Trophoblast cell (in vitro differentiated cells and primary cell): ENCODE data around the gene ATAD3A.
"Not testable (repeated sequence)": the region's sequence is repeated elsewhere in the genome, so short reads cannot be mapped to it uniquely, and the experiment has no call there.

Experiments used
- DNase-seq, 2 donors: peaks; one replicate each; pipeline ENCODE4 v3.0.0-alpha.2; 2016
- H2AFZ ChIP-seq: 2 replicates; pipeline ENCODE4 v1.6.1; 2013; ENCODE audit warnings: low read length, moderate library complexity, mild to moderate bottlenecking; ENCODE audit not compliant: insufficient read depth, poor library complexity
- H2AK5ac ChIP-seq: 2 replicates; pipeline ENCODE4 v1.6.1; 2013; ENCODE audit warnings: mild to moderate bottlenecking, low read length
- H2BK120ac ChIP-seq: 2 replicates; pipeline ENCODE4 v1.6.1; 2013; ENCODE audit warnings: low read length, mild to moderate bottlenecking, moderate library complexity; ENCODE audit not compliant: insufficient read depth, poor library complexity
- H2BK12ac ChIP-seq: 2 replicates; pipeline ENCODE4 v1.6.1; 2013; ENCODE audit warnings: mild to moderate bottlenecking, low read length, moderate library complexity
- H2BK5ac ChIP-seq: 2 replicates; pipeline ENCODE4 v1.6.1; 2013; ENCODE audit warnings: low read length, low read depth, moderate library complexity, mild to moderate bottlenecking; ENCODE audit not compliant: poor library complexity
- H3K14ac ChIP-seq: 2 replicates; pipeline ENCODE4 v1.6.1; 2013; ENCODE audit warnings: mild to moderate bottlenecking, low read length
- H3K18ac ChIP-seq: 2 replicates; pipeline ENCODE4 v1.6.1; 2013; ENCODE audit warnings: mild to moderate bottlenecking, low read length
- H3K23ac ChIP-seq: 2 replicates; pipeline ENCODE4 v1.6.1; 2013; ENCODE audit warnings: low read length
- H3K27ac ChIP-seq: 2 replicates; pipeline ENCODE4 v1.5.1; 2013; ENCODE audit warnings: low read depth, mild to moderate bottlenecking, inconsistent platforms, low read length, moderate library complexity
- H3K27me3 ChIP-seq: 2 replicates; pipeline ENCODE4 v1.6.1; 2013; ENCODE audit warnings: inconsistent platforms, mild to moderate bottlenecking, low read length, moderate library complexity; ENCODE audit not compliant: insufficient read depth
- H3K36me3 ChIP-seq, 2 experiments: 1 replicate in 1 of 2; 2 replicates in 1 of 2; pipeline ENCODE4 v1.6.1; 2013; ENCODE audit warnings: low read length in 2 of 2, mild to moderate bottlenecking in 2 of 2, moderate library complexity in 1 of 2; ENCODE audit not compliant: insufficient read depth in 2 of 2, control insufficient read depth in 1 of 2
- H3K4ac ChIP-seq: 2 replicates; pipeline ENCODE4 v1.6.1; 2013; ENCODE audit warnings: low read depth, mild to moderate bottlenecking, low read length, moderate library complexity
- H3K4me1 ChIP-seq, 2 experiments: 1 replicate in 1 of 2; 2 replicates in 1 of 2; pipeline ENCODE4 v1.6.1; 2013; ENCODE audit warnings: low read length in 2 of 2, mild to moderate bottlenecking in 2 of 2, moderate library complexity in 1 of 2; ENCODE audit not compliant: insufficient read depth in 2 of 2, control insufficient read depth in 1 of 2
- H3K4me2 ChIP-seq: 2 replicates; pipeline ENCODE4 v1.6.1; 2013; ENCODE audit warnings: inconsistent platforms, mild to moderate bottlenecking, low read length, moderate library complexity
- H3K4me3 ChIP-seq: 2 replicates; pipeline ENCODE4 v1.5.1; 2013; ENCODE audit warnings: mild to moderate bottlenecking, low read depth, low read length, inconsistent platforms
- H3K79me1 ChIP-seq: one replicate; pipeline ENCODE4 v1.6.1; 2013; ENCODE audit warnings: low read length
- H3K79me2 ChIP-seq: 2 replicates; pipeline ENCODE4 v1.6.1; 2013; ENCODE audit warnings: low read length, mild to moderate bottlenecking; ENCODE audit not compliant: control insufficient read depth, insufficient read depth, poor library complexity
- H3K9ac ChIP-seq: 2 replicates; pipeline ENCODE4 v1.6.1; 2013; ENCODE audit warnings: mild to moderate bottlenecking, low read length
- H3K9me3 ChIP-seq: 2 replicates; pipeline ENCODE4 v1.6.1; 2013; ENCODE audit warnings: low read depth, mild to moderate bottlenecking, control low read depth, inconsistent platforms, low read length; ENCODE audit not compliant: insufficient read depth
- H4K12ac ChIP-seq: 2 replicates; pipeline ENCODE4 v1.6.1; 2013; ENCODE audit warnings: low read depth, mild to moderate bottlenecking, low read length, moderate library complexity
- H4K8ac ChIP-seq: 2 replicates; pipeline ENCODE4 v1.6.1; 2013; ENCODE audit warnings: low read depth, mild to moderate bottlenecking, low read length, moderate library complexity
- H4K91ac ChIP-seq: one replicate; pipeline ENCODE4 v1.6.1; 2013; ENCODE audit warnings: low read depth, mild to moderate bottlenecking, low read length, moderate library complexity
- WGBS: extraction: QIAGEN DNeasy Blood & Tissue Kit; methylation state at CpG from one replicate; pipeline ENCODE4 v1.1.7; 2013; ENCODE audit warnings: missing lambda C conversion rate; ENCODE audit not compliant: insufficient read length, insufficient coverage; ENCODE audit errors: extremely low coverage; 5-methylcytosine and 5-hydroxymethylcytosine counted together

The ATAD3A gene

GRCh38 chr1:1470626-1471388 is 41.2 kb upstream of the ATAD3A start:
- no CpG with 5 or more reads among the region's 16 CpGs for WGBS
- H3K36me3 ChIP-seq: no peaks in the 10 kb centered on the region
- no peak overlapping the region for H4K12ac ChIP-seq
- peak overlapping the region; percentile 6 for H3K27ac ChIP-seq
- H2AFZ ChIP-seq: no peak overlapping the region
- H3K9ac ChIP-seq: peak overlapping the region; percentile 81
- peaks cover 6% of the 10 kb centered on the region for H3K79me2 ChIP-seq
- H3K4me3 ChIP-seq: peak overlapping the region; percentile 95
- no peaks in the 10 kb centered on the region for H3K27me3 ChIP-seq
- no peak overlapping the region for H2BK12ac ChIP-seq
- peak; percentile 19 to 63 for DNase-seq
- H3K18ac ChIP-seq: no peak overlapping the region
- peak overlapping the region; percentile 39 for H4K91ac ChIP-seq
- peak overlapping the region; percentile 11 for H2BK120ac ChIP-seq
- H2AK5ac ChIP-seq: no peak overlapping the region
- no peak overlapping the region for H3K23ac ChIP-seq
- peaks cover 2 to 10% of the 10 kb centered on the region in 2 experiments for H3K4me1 ChIP-seq
- H3K4ac ChIP-seq: peak overlapping the region; percentile 33
- no peak overlapping the region for H3K14ac ChIP-seq
- H4K8ac ChIP-seq: peak overlapping the region; percentile 6
- H3K4me2 ChIP-seq: peak overlapping the region; percentile 94
- H3K9me3 ChIP-seq: no peaks in the 10 kb centered on the region
- peaks cover 2% of the 10 kb centered on the region for H3K79me1 ChIP-seq
- H2BK5ac ChIP-seq: no peak overlapping the region

GRCh38 chr1:1471389-1472052 is 40.4 kb upstream of the ATAD3A start, which contains the start of gene ATAD3B:
TSS of gene ATAD3B (plus strand) at chr1:1471765. CDS start at chr1:1471885, 120 bp downstream.
- Histone ChIP-seq H3K27ac (peak within 1 kb of the TSS; percentile 6), H3K9ac (peak within 1 kb of the TSS; percentile 96), H2AK5ac (no peak within 1 kb of the TSS), H3K4me2 (peak within 1 kb of the TSS; percentile 94), H2BK12ac (no peak within 1 kb of the TSS), H4K8ac (peak within 1 kb of the TSS; percentile 66), H4K12ac (peak within 1 kb of the TSS; percentile 65), H3K18ac (peak within 1 kb of the TSS; percentile 48), H3K27me3 (no peaks in the 10 kb centered on the region), H2AFZ (peak within 1 kb of the TSS; percentile 57), H3K9me3 (no peaks in the 10 kb centered on the region), H4K91ac (peak within 1 kb of the TSS; percentile 71), H3K4ac (peak within 1 kb of the TSS; percentile 78), H2BK120ac (peak within 1 kb of the TSS; percentile 16), H3K36me3 (no peaks in the 10 kb centered on the region), H3K14ac (peak within 1 kb of the TSS; percentile 47), H3K79me1 (peaks cover 2% of the 10 kb centered on the region), H3K4me1 (peaks cover 2 to 10% of the 10 kb centered on the region in 2 experiments), H2BK5ac (no peak within 1 kb of the TSS), H3K23ac (no peak within 1 kb of the TSS), H3K79me2 (peaks cover 6% of the 10 kb centered on the region), H3K4me3 (peak within 1 kb of the TSS; percentile 95)
- WGBS: no CpG with 5 or more reads among the region's 87 CpGs
- peak; percentile 88 to 96 for DNase-seq

DNA sequence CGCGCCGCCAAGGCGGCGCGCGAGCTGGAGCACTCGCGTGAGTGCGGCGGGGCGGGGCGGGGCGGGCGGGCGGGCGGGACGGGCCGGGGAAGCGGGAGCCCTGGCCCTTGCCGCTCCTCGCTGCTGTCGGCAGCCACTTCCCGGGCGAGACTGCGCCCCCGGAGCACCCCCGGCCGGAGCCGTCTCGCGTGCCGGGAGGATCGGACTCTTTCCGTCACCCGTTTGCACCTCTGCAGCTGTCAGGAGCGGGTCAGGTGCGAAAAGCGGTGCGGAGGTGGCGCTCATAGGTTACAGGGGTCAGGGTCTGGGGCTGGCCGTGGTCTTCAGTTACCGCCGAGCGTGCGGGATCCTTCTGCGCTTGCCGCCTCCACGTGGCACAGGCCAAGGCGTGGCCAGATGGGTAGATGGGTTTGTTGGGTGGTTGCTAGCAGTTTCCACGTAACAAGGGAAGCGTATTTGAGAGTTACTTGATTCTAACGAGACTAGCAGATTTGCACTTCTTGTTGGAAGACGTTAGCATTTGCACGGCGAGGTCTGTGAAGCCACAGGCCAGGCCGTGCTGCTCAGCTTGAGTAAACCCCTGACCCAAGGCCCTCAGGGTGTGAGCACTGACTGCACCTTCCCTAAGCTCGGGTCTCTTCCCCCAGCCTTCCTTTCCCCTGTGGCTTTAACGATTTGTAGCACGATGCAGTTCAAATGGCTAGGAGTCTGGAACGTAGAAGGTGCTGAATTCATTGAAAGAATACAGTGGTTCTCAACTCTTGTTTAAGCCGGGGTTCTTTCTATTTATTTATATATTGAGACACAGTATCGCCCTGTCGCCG is 39.7 kb upstream of the ATAD3A start:
- not testable (repeated sequence) for H2AK5ac ChIP-seq, H4K8ac ChIP-seq, H2BK12ac ChIP-seq, H3K27me3 ChIP-seq, H2BK5ac ChIP-seq, H3K27ac ChIP-seq, H3K14ac ChIP-seq, H3K9me3 ChIP-seq, H4K12ac ChIP-seq, H3K79me1 ChIP-seq, H2AFZ ChIP-seq, H3K36me3 ChIP-seq, H3K79me2 ChIP-seq, H3K18ac ChIP-seq, H3K23ac ChIP-seq, H4K91ac ChIP-seq, H2BK120ac ChIP-seq
- H3K4me3 ChIP-seq: peak overlapping the region; percentile 84
- peaks cover 2 to 10% of the 10 kb centered on the region in 2 experiments for H3K4me1 ChIP-seq
- peak overlapping the region; percentile 66 for H3K9ac ChIP-seq
- WGBS: no CpG with 5 or more reads among the region's 65 CpGs
- peak overlapping the region; percentile 92 for H3K4ac ChIP-seq
- DNase-seq: peak in 1 of 2 donors; percentile 3
- H3K4me2 ChIP-seq: peak overlapping the region; percentile 63

- DNase-seq, H3K79me2 ChIP-seq, H3K9me3 ChIP-seq, H3K4ac ChIP-seq, H3K79me1 ChIP-seq, H3K4me3 ChIP-seq, H4K91ac ChIP-seq, H3K27ac ChIP-seq, H3K9ac ChIP-seq, H3K4me2 ChIP-seq, H4K12ac ChIP-seq, H3K23ac ChIP-seq, H2BK12ac ChIP-seq, H2BK120ac ChIP-seq, H2AFZ ChIP-seq, H3K4me1 ChIP-seq, H2BK5ac ChIP-seq, H3K18ac ChIP-seq, H3K27me3 ChIP-seq, H4K8ac ChIP-seq, H3K14ac ChIP-seq, H2AK5ac ChIP-seq: not testable (repeated sequence)
- WGBS: no CpG with 5 or more reads among the region's 17 CpGs
- H3K36me3 ChIP-seq: peaks cover 35 to 36% of the 10 kb centered on the region in 2 experiments
Measured at GRCh38 chr1:1476011-1476410, 36.0 kb upstream of the ATAD3A start.
